NCI-H774 (cell line): Measurements from ENCODE around the gene RFESD.
"Not testable (repeated sequence)": the region's sequence is repeated elsewhere in the genome, so short reads cannot be mapped to it uniquely, and the experiment has no call there.

Experiments used
- DNase-seq: peaks from one replicate; lab custom pipeline; 2025; lab: John Stamatoyannopoulos, UW

RFESD gene

GRCh38 chr5:95667061-95667618, 20.6 kb downstream of the RFESD start:
- no peak for DNase-seq

GRCh38 chr5:95667678-95668077, 21.1 kb downstream of the RFESD start:
- no peak for DNase-seq

GRCh38 chr5:95668216-95668615, 21.6 kb downstream of the RFESD start:
- no peak for DNase-seq

- DNase-seq, result no peak
Observed at GRCh38 chr5:95668728-95669127, 22.2 kb downstream of the RFESD start.

- DNase-seq, result no peak
Observed at GRCh38 chr5:95669540-95669939, 23.0 kb downstream of the RFESD start.

GRCh38 chr5:95669985-95670384, 23.4 kb downstream of the RFESD start:
- no peak for DNase-seq

- DNase-seq, result no peak
Observed at GRCh38 chr5:95670568-95670967, 24.0 kb downstream of the RFESD start.

- no peak for DNase-seq
Observed at GRCh38 chr5:95671826-95672225, 25.2 kb downstream of the RFESD start.

GRCh38 chr5:95672641-95673040, 26.1 kb downstream of the RFESD start:
- DNase-seq, result no peak

- DNase-seq, result no peak
Observed at GRCh38 chr5:95673081-95673480, 26.5 kb downstream of the RFESD start.

GRCh38 chr5:95682891-95683290, 36.3 kb downstream of the RFESD start, which contains the start of gene SPATA9:
Gene SPATA9, minus strand, starts transcription at chr5:95682991. Its CDS starts 137 bp downstream, at chr5:95682854.
- no peak for DNase-seq

GRCh38 chr5:95684361-95684760, 37.8 kb downstream of the RFESD start:
- DNase-seq, result no peak

- DNase-seq, result no peak
Observed at GRCh38 chr5:95686651-95687050, 40.1 kb downstream of the RFESD start.

- DNase-seq, result no peak
Observed at GRCh38 chr5:95689680-95690079, 43.1 kb downstream of the RFESD start.

GRCh38 chr5:95690333-95690732, 43.8 kb downstream of the RFESD start:
- DNase-seq, result no peak

- DNase-seq, result no peak
Observed at GRCh38 chr5:95697781-95698681, 51.5 kb downstream of the RFESD start.

GRCh38 chr5:95699337-95699736, 52.8 kb downstream of the RFESD start:
- DNase-seq, result no peak

GRCh38 chr5:95701074-95701473, 54.5 kb downstream of the RFESD start:
- no peak for DNase-seq

- no peak for DNase-seq
Observed at GRCh38 chr5:95704150-95704549, 57.6 kb downstream of the RFESD start.

GRCh38 chr5:95706196-95706595, 59.6 kb downstream of the RFESD start:
- DNase-seq, result not testable (repeated sequence)

- DNase-seq, result no peak
Observed at GRCh38 chr5:95707055-95707454, 60.5 kb downstream of the RFESD start.
